Mucosa of stomach (tissue), 1 donor: ENCODE data around the gene RAD51AP2.

ENCODE experiments used
- H3K27me3 ChIP-seq: one replicate; pipeline ENCODE4 v1.7.0; 2013; ENCODE audit warnings: mild to moderate bottlenecking, low read length; ENCODE audit not compliant: control insufficient read depth, insufficient read depth
- H3K36me3 ChIP-seq: one replicate; pipeline ENCODE4 v1.7.0; 2013; ENCODE audit warnings: low read length; ENCODE audit not compliant: control insufficient read depth, insufficient read depth
- H3K4me1 ChIP-seq: one replicate; pipeline ENCODE4 v1.7.0; 2013; ENCODE audit warnings: mild to moderate bottlenecking, low read length; ENCODE audit not compliant: control insufficient read depth, insufficient read depth
- H3K4me3 ChIP-seq: one replicate; pipeline ENCODE4 v1.7.0; 2013; ENCODE audit warnings: low read length
- H3K9ac ChIP-seq: one replicate; pipeline ENCODE4 v1.7.0; 2013; ENCODE audit warnings: mild to moderate bottlenecking, low read length, moderate library complexity
- H3K9me3 ChIP-seq: one replicate; pipeline ENCODE4 v1.7.0; 2013; ENCODE audit warnings: mild to moderate bottlenecking, low read length, moderate library complexity; ENCODE audit not compliant: control insufficient read depth
- donor health status: Pancreatic carcinoma.

Gene RAD51AP2

GRCh38 chr2:17482651-17483050, 35.6 kb downstream of the RAD51AP2 start:
- Histone ChIP-seq H3K9me3 (no peaks in the 10 kb centered on the region), H3K4me3 (no peak overlapping the region), H3K9ac (no peak overlapping the region), H3K27me3 (no peaks in the 10 kb centered on the region), H3K36me3 (no peaks in the 10 kb centered on the region), H3K4me1 (no peaks in the 10 kb centered on the region)

- Histone ChIP-seq H3K9me3 (no peaks in the 10 kb centered on the region), H3K9ac (no peak overlapping the region), H3K4me1 (no peaks in the 10 kb centered on the region), H3K4me3 (no peak overlapping the region), H3K27me3 (no peaks in the 10 kb centered on the region), H3K36me3 (no peaks in the 10 kb centered on the region)
Measured at GRCh38 chr2:17479875-17480274, 38.4 kb downstream of the RAD51AP2 start.

- no peak overlapping the region for H3K4me3 ChIP-seq
- no peaks in the 10 kb centered on the region for H3K9me3 ChIP-seq
- H3K4me1 ChIP-seq = no peaks in the 10 kb centered on the region
- H3K27me3 ChIP-seq = no peaks in the 10 kb centered on the region
- no peak overlapping the region for H3K9ac ChIP-seq
- H3K36me3 ChIP-seq = no peaks in the 10 kb centered on the region
Measured at GRCh38 chr2:17476830-17477229, 41.4 kb downstream of the RAD51AP2 start.

GRCh38 chr2:17476064-17476463, 42.2 kb downstream of the RAD51AP2 start:
- Histone ChIP-seq H3K9me3 (no peaks in the 10 kb centered on the region), H3K9ac (no peak overlapping the region), H3K4me1 (no peaks in the 10 kb centered on the region), H3K4me3 (no peak overlapping the region), H3K36me3 (no peaks in the 10 kb centered on the region), H3K27me3 (no peaks in the 10 kb centered on the region)

- H3K4me3 ChIP-seq = no peak overlapping the region
- no peaks in the 10 kb centered on the region for H3K36me3 ChIP-seq
- H3K9ac ChIP-seq = no peak overlapping the region
- peaks cover 3% of the 10 kb centered on the region for H3K9me3 ChIP-seq
- no peaks in the 10 kb centered on the region for H3K27me3 ChIP-seq
- no peaks in the 10 kb centered on the region for H3K4me1 ChIP-seq
Measured at GRCh38 chr2:17475286-17475685, 43.0 kb downstream of the RAD51AP2 start.

GRCh38 chr2:17471979-17472378, 46.3 kb downstream of the RAD51AP2 start:
- H3K9me3 ChIP-seq = peaks cover 7% of the 10 kb centered on the region

GRCh38 chr2:17470855-17471641, 47.2 kb downstream of the RAD51AP2 start:
- no peak overlapping the region for H3K4me3 ChIP-seq
- no peaks in the 10 kb centered on the region for H3K36me3 ChIP-seq
- H3K9ac ChIP-seq = no peak overlapping the region
- no peaks in the 10 kb centered on the region for H3K27me3 ChIP-seq
- H3K4me1 ChIP-seq = no peaks in the 10 kb centered on the region
- peaks cover 7% of the 10 kb centered on the region for H3K9me3 ChIP-seq

More at GRCh38 chr2:17471979-17472378, 46.3 kb downstream of the RAD51AP2 start:
- Histone ChIP-seq H3K4me1 (no peaks in the 10 kb centered on the region), H3K4me3 (no peak overlapping the region), H3K27me3 (no peaks in the 10 kb centered on the region), H3K36me3 (no peaks in the 10 kb centered on the region), H3K9ac (no peak overlapping the region)

GRCh38 chr2:17461087-17461475, 57.2 kb downstream of the RAD51AP2 start:
- Histone ChIP-seq H3K4me3 (no peak overlapping the region), H3K9ac (no peak overlapping the region), H3K9me3 (no peaks in the 10 kb centered on the region), H3K27me3 (no peaks in the 10 kb centered on the region), H3K4me1 (no peaks in the 10 kb centered on the region), H3K36me3 (no peaks in the 10 kb centered on the region)
